GM21526 (cell line): ENCODE data around the gene RNASEH1.
A peak's percentile ranks its signal among the peaks of the same experiment; 100 is the strongest.

Experiments used
- ATAC-seq: cut with Tn5 transposase; IDR thresholded peaks from one replicate; pipeline ENCODE4 v1.9.1; 2021; ENCODE audit warnings: moderate library complexity; ENCODE audit not compliant: unreplicated experiment, low FRiP score

RNASEH1 gene

GRCh38 chr2:3563521-3563976 is 5.4 kb upstream of the RNASEH1 start:
- ATAC-seq, result peak; percentile 40

- ATAC-seq, result peak; percentile 24
Measured at GRCh38 chr2:3557639-3558204, 411 bp downstream of the RNASEH1 start.

- ATAC-seq, result no peak
Measured at GRCh38 chr2:3553946-3554345, 4.2 kb downstream of the RNASEH1 start.

GRCh38 chr2:3547915-3548314 is 10.2 kb downstream of the RNASEH1 start:
- no peak for ATAC-seq

GRCh38 chr2:3545788-3546478 is 12.2 kb downstream of the RNASEH1 start:
- no peak for ATAC-seq

- ATAC-seq, result no peak
Measured at GRCh38 chr2:3543023-3543683, 15.0 kb downstream of the RNASEH1 start.

- ATAC-seq, result no peak
Measured at GRCh38 chr2:3542107-3542506, 16.0 kb downstream of the RNASEH1 start.

- ATAC-seq, result no peak
Measured at GRCh38 chr2:3539836-3540235, 18.3 kb downstream of the RNASEH1 start.

- no peak for ATAC-seq
Measured at GRCh38 chr2:3536682-3537632, 21.2 kb downstream of the RNASEH1 start.

GRCh38 chr2:3535794-3536681 is 22.1 kb downstream of the RNASEH1 start:
- ATAC-seq, result no peak

GRCh38 chr2:3535467-3535793 is 22.7 kb downstream of the RNASEH1 start:
- ATAC-seq, result no peak

GRCh38 chr2:3534251-3534814 is 23.8 kb downstream of the RNASEH1 start:
- ATAC-seq, result no peak

GRCh38 chr2:3533836-3534235 is 24.3 kb downstream of the RNASEH1 start:
- ATAC-seq, result no peak

GRCh38 chr2:3532941-3533340 is 25.2 kb downstream of the RNASEH1 start:
- no peak for ATAC-seq

GRCh38 chr2:3529316-3530025 is 28.7 kb downstream of the RNASEH1 start:
- no peak for ATAC-seq

- no peak for ATAC-seq
Measured at GRCh38 chr2:3527886-3528785, 30.0 kb downstream of the RNASEH1 start.

- no peak for ATAC-seq
Measured at GRCh38 chr2:3526871-3527270, 31.3 kb downstream of the RNASEH1 start.

GRCh38 chr2:3523551-3524041 is 34.5 kb downstream of the RNASEH1 start:
- ATAC-seq, result no peak
